Suprapubic skin (tissue), 4 donors: Measurements from ENCODE around the gene KRT27. TPM values are rescaled to one million over a fixed set of nuclear protein-coding genes. Genes with fewer than 3 reads are reported as not detected.

Experiments
- DNase-seq, 2 donors: peaks; one replicate each; pipeline ENCODE4 v3.0.0-alpha.2; 2019; ENCODE audit warnings: low spot score in 2 of 2
- H3K27ac ChIP-seq: fragments of 200-600 bp; sonication (generic); one replicate; pipeline ENCODE4 v1.5.1; 2019
- H3K27me3 ChIP-seq: fragments of 200-600 bp; sonication (generic); one replicate; pipeline ENCODE4 v1.5.1; 2019
- H3K36me3 ChIP-seq: fragments of 200-600 bp; sonication (generic); one replicate; pipeline ENCODE4 v1.5.1; 2019
- H3K4me1 ChIP-seq: fragments of 200-600 bp; sonication (generic); one replicate; pipeline ENCODE4 v1.5.1; 2019
- H3K4me3 ChIP-seq: fragments of 200-600 bp; sonication (generic); one replicate; pipeline ENCODE4 v1.5.1; 2019; ENCODE audit warnings: mild to moderate bottlenecking
- H3K9me3 ChIP-seq: fragments of 200-600 bp; sonication (generic); one replicate; pipeline ENCODE4 v1.5.1; 2019
- CTCF ChIP-seq, 2 donors: fragments of 200-600 bp in 1 of 2; fragments of 450-650 bp in 1 of 2; sonication (generic) in 1 of 2; IDR thresholded peaks; one replicate each; pipeline ENCODE4 v1.5.1; 2016 to 2019; ENCODE audit warnings: antibody characterized with exemption in 2 of 2, mild to moderate bottlenecking in 1 of 2, moderate library complexity in 1 of 2
- EP300 ChIP-seq: sonication (generic); formaldehyde crosslinking; IDR thresholded peaks from one replicate; pipeline ENCODE4 v1.6.1; 2017; ENCODE audit warnings: antibody characterized with exemption
- POLR2A ChIP-seq, 2 donors: fragments of 450-650 bp; IDR thresholded peaks; one replicate each; pipeline ENCODE4 v1.6.1; 2017; ENCODE audit warnings: antibody characterized with exemption in 2 of 2, mild to moderate bottlenecking in 2 of 2, moderate library complexity in 2 of 2
- POLR2AphosphoS5 ChIP-seq, 3 donors: sonication (generic); formaldehyde crosslinking; IDR thresholded peaks; one replicate each; pipeline ENCODE4 v1.6.1; 2017; ENCODE audit warnings: antibody characterized with exemption in 3 of 3
- WGBS: methylation state at CpG from one replicate; pipeline ENCODE4 v1.1.5; 2018; 5-methylcytosine and 5-hydroxymethylcytosine counted together
- total RNA-seq, 4 donors: library from RNA; depleted of rRNA; stranded (reverse); fragments of >200 nt; gene quantifications; one replicate each; pipeline ENCODE4 v1.1.0, GENCODE V29; 2016

KRT27 gene
- total RNA-seq, 4 donors from 2014 or later = 1.9 to 150 (median 39.1) TPM

- Histone ChIP-seq H3K36me3 (no peaks in the 10 kb centered on the region), H3K27ac (no peak overlapping the region), H3K27me3 (peaks cover 44% of the 10 kb centered on the region), H3K9me3 (no peaks in the 10 kb centered on the region), H3K4me1 (peaks cover 4% of the 10 kb centered on the region), H3K4me3 (peak overlapping the region; percentile 36)
- TF ChIP-seq POLR2AphosphoS5 (IDR thresholded peaks at IDR 0.05) (no peak), POLR2A (IDR thresholded peaks at IDR 0.05) (no peak), EP300 (no peak), CTCF (IDR thresholded peaks at IDR 0.05) (no peak)
- no peak for DNase-seq
- 33% methylated on average over 35 of the region's 37 CpGs for WGBS
These were observed 3.0 kb downstream of the KRT27 start for GRCh38 chr17:40779181-40779909.

GRCh38 chr17:40778461-40778860, 3.9 kb downstream of the KRT27 start:
- WGBS = 30% methylated on average over 5 of the region's 5 CpGs
- H3K36me3 ChIP-seq = no peaks in the 10 kb centered on the region
- TF ChIP-seq EP300 (no peak), CTCF (IDR thresholded peaks at IDR 0.05) (no peak), POLR2AphosphoS5 (IDR thresholded peaks at IDR 0.05) (no peak), POLR2A (IDR thresholded peaks at IDR 0.05) (no peak)
- H3K27ac ChIP-seq = no peak overlapping the region
- H3K4me3 ChIP-seq = no peak overlapping the region
- no peak for DNase-seq
- peaks cover 45% of the 10 kb centered on the region for H3K27me3 ChIP-seq
- H3K4me1 ChIP-seq = peaks cover 4% of the 10 kb centered on the region
- H3K9me3 ChIP-seq = no peaks in the 10 kb centered on the region

GRCh38 chr17:40777971-40778370, 4.4 kb downstream of the KRT27 start:
- no peak for TF ChIP-seq POLR2A (IDR thresholded peaks at IDR 0.05)
- no peak for TF ChIP-seq POLR2AphosphoS5 (IDR thresholded peaks at IDR 0.05)
- no peak for TF ChIP-seq EP300
- TF ChIP-seq CTCF (IDR thresholded peaks at IDR 0.05) = no peak
- Histone ChIP-seq H3K9me3 (no peaks in the 10 kb centered on the region), H3K4me1 (peaks cover 4% of the 10 kb centered on the region), H3K27ac (no peak overlapping the region), H3K27me3 (peaks cover 45% of the 10 kb centered on the region), H3K4me3 (no peak overlapping the region), H3K36me3 (no peaks in the 10 kb centered on the region)
- WGBS = 82% methylated on average over 3 of the region's 3 CpGs
- no peak for DNase-seq

GRCh38 chr17:40777459-40777858, 4.9 kb downstream of the KRT27 start:
- H3K4me3 ChIP-seq = no peak overlapping the region
- H3K27ac ChIP-seq = no peak overlapping the region
- peaks cover 4% of the 10 kb centered on the region for H3K4me1 ChIP-seq
- DNase-seq = no peak
- peaks cover 43% of the 10 kb centered on the region for H3K27me3 ChIP-seq
- TF ChIP-seq CTCF (IDR thresholded peaks at IDR 0.05) (no peak), POLR2A (IDR thresholded peaks at IDR 0.05) (no peak), POLR2AphosphoS5 (IDR thresholded peaks at IDR 0.05) (no peak), EP300 (no peak)
- WGBS = 85% methylated on average over 7 of the region's 7 CpGs
- no peaks in the 10 kb centered on the region for H3K36me3 ChIP-seq
- no peaks in the 10 kb centered on the region for H3K9me3 ChIP-seq

GRCh38 chr17:40775945-40776344, 6.4 kb downstream of the KRT27 start:
- DNase-seq = no peak
- Histone ChIP-seq H3K27ac (no peak overlapping the region), H3K9me3 (no peaks in the 10 kb centered on the region), H3K4me3 (no peak overlapping the region), H3K36me3 (no peaks in the 10 kb centered on the region), H3K4me1 (peaks cover 4% of the 10 kb centered on the region), H3K27me3 (peaks cover 45% of the 10 kb centered on the region)
- WGBS = 69% methylated on average over 4 of the region's 4 CpGs
- no peak for TF ChIP-seq POLR2AphosphoS5 (IDR thresholded peaks at IDR 0.05)
- TF ChIP-seq EP300 = no peak
- TF ChIP-seq CTCF (IDR thresholded peaks at IDR 0.05) = no peak
- TF ChIP-seq POLR2A (IDR thresholded peaks at IDR 0.05) = no peak
